ENCODE measurements around the gene SLC6A15. TPM values are rescaled to one million over a fixed set of nuclear protein-coding genes. Genes with fewer than 3 reads are reported as not detected.

The SLC6A15 gene
- total RNA-seq, 2 donors from 2014 or later = 4.2 to 4.7 TPM

DNA sequence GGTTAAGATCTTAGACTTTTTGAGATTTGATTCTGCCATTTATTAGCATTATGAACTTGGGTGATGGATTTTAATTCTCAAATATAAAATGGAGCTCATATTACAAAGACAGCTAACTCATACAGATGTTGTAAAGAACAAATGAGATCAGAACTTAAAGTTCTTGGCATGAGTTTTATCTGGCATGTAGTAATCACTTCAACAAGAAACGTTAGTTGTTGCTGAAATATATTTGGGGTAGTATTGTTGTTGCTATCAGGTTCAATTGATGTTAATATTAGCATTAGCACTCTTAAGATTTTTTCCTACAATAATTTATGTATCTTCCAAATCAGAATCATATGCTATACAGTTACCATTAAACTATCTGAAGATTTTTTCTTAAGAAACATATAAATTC is 71.0 kb downstream of the SLC6A15 start:
- Histone ChIP-seq H3K4me1 (ENCODE audit: control insufficient read depth, insufficient read depth, low read length) (no peaks in the 10 kb centered on the region), H3K27ac (ENCODE audit: low read depth, low read length) (no peak overlapping the region), H3K4me3 (ENCODE audit: low read length) (no peak overlapping the region), H3K9ac (ENCODE audit: extremely low read depth, low read length, poor library complexity, severe bottlenecking) (no peak overlapping the region), H3K9me3 (ENCODE audit: control insufficient read depth, low read length) (no peaks in the 10 kb centered on the region), H3K36me3 (ENCODE audit: control insufficient read depth, insufficient read depth, low read length) (no peaks in the 10 kb centered on the region), H3K27me3 (ENCODE audit: control insufficient read depth, insufficient read depth, low read length, poor library complexity, severe bottlenecking) (no peaks in the 10 kb centered on the region)
- H3K27me3 Mint-ChIP-seq (ENCODE audit: insufficient read depth) = peaks cover 2% of the 10 kb centered on the region
- H3K4me1 Mint-ChIP-seq = no peaks in the 10 kb centered on the region
- WGBS, 2 experiments (ENCODE audit: insufficient coverage in 1 of 2, insufficient read length in 1 of 2) = 67% methylated on average over 1 of the region's 1 CpG; no CpG with 5 or more reads in 1 of the 2 experiments
- DNase-seq = no peak
- H3K27ac Mint-ChIP-seq = no peak overlapping the region
- H3K9me3 Mint-ChIP-seq = no peaks in the 10 kb centered on the region
- H3K4me3 Mint-ChIP-seq = no peak overlapping the region
- H3K36me3 Mint-ChIP-seq (ENCODE audit: low read depth) = no peaks in the 10 kb centered on the region
- TF ChIP-seq, protein P1, sequence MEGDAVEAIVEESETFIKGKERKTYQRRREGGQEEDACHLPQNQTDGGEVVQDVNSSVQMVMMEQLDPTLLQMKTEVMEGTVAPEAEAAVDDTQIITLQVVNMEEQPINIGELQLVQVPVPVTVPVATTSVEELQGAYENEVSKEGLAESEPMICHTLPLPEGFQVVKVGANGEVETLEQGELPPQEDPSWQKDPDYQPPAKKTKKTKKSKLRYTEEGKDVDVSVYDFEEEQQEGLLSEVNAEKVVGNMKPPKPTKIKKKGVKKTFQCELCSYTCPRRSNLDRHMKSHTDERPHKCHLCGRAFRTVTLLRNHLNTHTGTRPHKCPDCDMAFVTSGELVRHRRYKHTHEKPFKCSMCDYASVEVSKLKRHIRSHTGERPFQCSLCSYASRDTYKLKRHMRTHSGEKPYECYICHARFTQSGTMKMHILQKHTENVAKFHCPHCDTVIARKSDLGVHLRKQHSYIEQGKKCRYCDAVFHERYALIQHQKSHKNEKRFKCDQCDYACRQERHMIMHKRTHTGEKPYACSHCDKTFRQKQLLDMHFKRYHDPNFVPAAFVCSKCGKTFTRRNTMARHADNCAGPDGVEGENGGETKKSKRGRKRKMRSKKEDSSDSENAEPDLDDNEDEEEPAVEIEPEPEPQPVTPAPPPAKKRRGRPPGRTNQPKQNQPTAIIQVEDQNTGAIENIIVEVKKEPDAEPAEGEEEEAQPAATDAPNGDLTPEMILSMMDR (conservative IDR thresholded peaks at IDR 0.05) = no peak

DNA sequence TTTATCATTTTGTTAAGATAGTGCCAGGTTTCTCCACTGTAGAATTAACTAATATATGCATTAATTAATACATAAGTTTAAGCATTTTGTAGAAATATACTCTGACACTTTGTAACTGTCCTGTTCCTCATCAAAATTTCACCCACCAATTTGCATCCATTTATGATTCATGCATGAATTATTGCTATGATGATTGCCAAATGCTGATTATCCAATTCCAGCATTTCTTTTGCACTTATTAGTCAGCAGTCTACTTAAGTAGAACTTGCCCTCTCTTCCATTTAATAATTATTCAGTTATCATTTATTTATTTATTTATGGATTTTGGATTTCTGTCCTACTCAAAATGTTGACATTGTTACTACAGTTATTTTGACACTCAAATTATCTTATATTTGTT is 72.2 kb downstream of the SLC6A15 start:
- TF ChIP-seq, protein P1 (conservative IDR thresholded peaks at IDR 0.05) = no peak
- Histone ChIP-seq H3K4me3 (ENCODE audit: low read length) (no peak overlapping the region), H3K9me3 (ENCODE audit: control insufficient read depth, low read length) (no peaks in the 10 kb centered on the region), H3K27ac (ENCODE audit: low read depth, low read length) (no peak overlapping the region), H3K4me1 (ENCODE audit: control insufficient read depth, insufficient read depth, low read length) (no peaks in the 10 kb centered on the region), H3K27me3 (ENCODE audit: control insufficient read depth, insufficient read depth, low read length, poor library complexity, severe bottlenecking) (no peaks in the 10 kb centered on the region), H3K36me3 (ENCODE audit: control insufficient read depth, insufficient read depth, low read length) (no peaks in the 10 kb centered on the region), H3K9ac (ENCODE audit: extremely low read depth, low read length, poor library complexity, severe bottlenecking) (no peak overlapping the region)
- Mint-ChIP-seq H3K9me3 (no peaks in the 10 kb centered on the region), H3K27ac (no peak overlapping the region), H3K36me3 (ENCODE audit: low read depth) (no peaks in the 10 kb centered on the region), H3K4me3 (no peak overlapping the region), H3K4me1 (no peaks in the 10 kb centered on the region), H3K27me3 (ENCODE audit: insufficient read depth) (peaks cover 2% of the 10 kb centered on the region)
- no peak for DNase-seq

DNA sequence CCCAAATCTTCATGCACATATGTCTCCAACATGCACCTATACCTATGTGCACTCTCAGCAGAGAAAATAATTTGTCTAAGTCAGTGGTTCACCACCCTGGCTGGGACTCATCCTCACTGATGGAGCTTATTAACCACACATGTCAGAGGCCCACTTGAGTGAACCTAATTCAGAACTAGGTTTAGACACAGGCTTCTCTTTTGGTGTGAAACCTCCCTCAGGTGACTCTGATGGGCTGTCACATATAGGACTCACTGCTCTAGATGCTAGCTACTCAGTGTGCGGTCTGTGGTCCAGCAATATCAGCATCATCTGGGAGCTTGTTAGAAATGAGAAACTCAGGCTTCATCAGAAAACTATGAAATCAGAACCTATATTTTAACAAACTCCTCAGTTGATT is 85.7 kb downstream of the SLC6A15 start:
- H3K9ac ChIP-seq (ENCODE audit: extremely low read depth, low read length, poor library complexity, severe bottlenecking) = no peak overlapping the region
- peaks cover 6% of the 10 kb centered on the region for H3K9me3 Mint-ChIP-seq
- DNase-seq = no peak
- no peaks in the 10 kb centered on the region for H3K9me3 ChIP-seq (ENCODE audit: control insufficient read depth, low read length)
- no peaks in the 10 kb centered on the region for H3K36me3 Mint-ChIP-seq (ENCODE audit: low read depth)
- no peaks in the 10 kb centered on the region for H3K27me3 Mint-ChIP-seq (ENCODE audit: insufficient read depth)
- H3K27me3 ChIP-seq (ENCODE audit: control insufficient read depth, insufficient read depth, low read length, poor library complexity, severe bottlenecking) = no peaks in the 10 kb centered on the region
- no peaks in the 10 kb centered on the region for H3K36me3 ChIP-seq (ENCODE audit: control insufficient read depth, insufficient read depth, low read length)
- no peak overlapping the region for H3K4me3 ChIP-seq (ENCODE audit: low read length)
- WGBS, 2 experiments (ENCODE audit: insufficient coverage in 1 of 2, insufficient read length in 1 of 2) = 89 to 100% methylated on average over 1 of the region's 1 CpG
- H3K4me1 Mint-ChIP-seq = peaks cover 10% of the 10 kb centered on the region
- no peaks in the 10 kb centered on the region for H3K4me1 ChIP-seq (ENCODE audit: control insufficient read depth, insufficient read depth, low read length)
- H3K27ac Mint-ChIP-seq = no peak overlapping the region
- no peak overlapping the region for H3K27ac ChIP-seq (ENCODE audit: low read depth, low read length)
- no peak overlapping the region for H3K4me3 Mint-ChIP-seq
- TF ChIP-seq, protein P1 (conservative IDR thresholded peaks at IDR 0.05) = no peak
